DND-41 (cell line): Measurements from ENCODE around the gene GPANK1.

Source experiments
- CTCF ChIP-seq: IDR thresholded peaks from 2 replicates; pipeline ENCODE4 v1.5.1; 2012; ENCODE audit warnings: borderline replicate concordance, low read length, moderate library complexity, mild to moderate bottlenecking; ENCODE audit not compliant: poor library complexity, severe bottlenecking; ENCODE audit errors: extremely low read depth
- EZH2 ChIP-seq: IDR thresholded peaks from 3 replicates; pipeline ENCODE4 v1.6.1; 2012; ENCODE audit warnings: borderline replicate concordance, low read depth, mild to moderate bottlenecking, moderate library complexity, low read length, inconsistent platforms; ENCODE audit not compliant: severe bottlenecking

- TF ChIP-seq CTCF: no peak
- TF ChIP-seq EZH2: no peak
Measured at GRCh38 chr6:31645325-31645724, 19.5 kb downstream of the GPANK1 start.
